GM12864 (cell line): ENCODE measurements around the gene HDAC4.

Experiments
- DNase-seq: peaks from one replicate; pipeline ENCODE4 v3.0.0-alpha.2; 2011; ENCODE audit warnings: low read depth
- H3K4me3 ChIP-seq: 2 replicates; pipeline ENCODE4 v1.5.1; 2011; ENCODE audit warnings: mild to moderate bottlenecking, low read depth, low read length, control low read depth
- CTCF ChIP-seq: IDR thresholded peaks from 2 replicates; pipeline ENCODE4 v1.5.1; 2011; ENCODE audit warnings: low read depth, mild to moderate bottlenecking, moderate library complexity, low read length, control low read depth, inconsistent platforms; ENCODE audit errors: missing control alignments

The HDAC4 gene

GRCh38 chr2:239436669-239437335, 36.0 kb upstream of the HDAC4 start:
- DNase-seq = no peak
- no peak for TF ChIP-seq CTCF
- H3K4me3 ChIP-seq = no peak overlapping the region

- TF ChIP-seq CTCF = no peak
- no peak overlapping the region for H3K4me3 ChIP-seq
- no peak for DNase-seq
These were observed 35.3 kb upstream of the HDAC4 start for GRCh38 chr2:239436076-239436475.

GRCh38 chr2:239433777-239434403, 33.1 kb upstream of the HDAC4 start:
- H3K4me3 ChIP-seq = no peak overlapping the region
- DNase-seq = no peak
- no peak for TF ChIP-seq CTCF

GRCh38 chr2:239432174-239432573, 31.4 kb upstream of the HDAC4 start:
- no peak for DNase-seq
- no peak overlapping the region for H3K4me3 ChIP-seq
- TF ChIP-seq CTCF = no peak

- DNase-seq = no peak
- H3K4me3 ChIP-seq = no peak overlapping the region
- TF ChIP-seq CTCF = no peak
These were observed 30.7 kb upstream of the HDAC4 start for GRCh38 chr2:239431536-239431935.

- TF ChIP-seq CTCF = no peak
- H3K4me3 ChIP-seq = no peak overlapping the region
- DNase-seq = no peak
These were observed 28.9 kb upstream of the HDAC4 start for GRCh38 chr2:239429473-239430350.
